T1000 (cell line): Measurements from ENCODE around the gene NDUFV1.
"Not testable (repeated sequence)": the region's sequence is repeated elsewhere in the genome, so short reads cannot be mapped to it uniquely, and the experiment has no call there.

ENCODE experiments used
- DNase-seq: peaks from one replicate; lab custom pipeline; 2025; ENCODE audit warnings: mixed read lengths; lab: John Stamatoyannopoulos, UW

Gene NDUFV1

DNA sequence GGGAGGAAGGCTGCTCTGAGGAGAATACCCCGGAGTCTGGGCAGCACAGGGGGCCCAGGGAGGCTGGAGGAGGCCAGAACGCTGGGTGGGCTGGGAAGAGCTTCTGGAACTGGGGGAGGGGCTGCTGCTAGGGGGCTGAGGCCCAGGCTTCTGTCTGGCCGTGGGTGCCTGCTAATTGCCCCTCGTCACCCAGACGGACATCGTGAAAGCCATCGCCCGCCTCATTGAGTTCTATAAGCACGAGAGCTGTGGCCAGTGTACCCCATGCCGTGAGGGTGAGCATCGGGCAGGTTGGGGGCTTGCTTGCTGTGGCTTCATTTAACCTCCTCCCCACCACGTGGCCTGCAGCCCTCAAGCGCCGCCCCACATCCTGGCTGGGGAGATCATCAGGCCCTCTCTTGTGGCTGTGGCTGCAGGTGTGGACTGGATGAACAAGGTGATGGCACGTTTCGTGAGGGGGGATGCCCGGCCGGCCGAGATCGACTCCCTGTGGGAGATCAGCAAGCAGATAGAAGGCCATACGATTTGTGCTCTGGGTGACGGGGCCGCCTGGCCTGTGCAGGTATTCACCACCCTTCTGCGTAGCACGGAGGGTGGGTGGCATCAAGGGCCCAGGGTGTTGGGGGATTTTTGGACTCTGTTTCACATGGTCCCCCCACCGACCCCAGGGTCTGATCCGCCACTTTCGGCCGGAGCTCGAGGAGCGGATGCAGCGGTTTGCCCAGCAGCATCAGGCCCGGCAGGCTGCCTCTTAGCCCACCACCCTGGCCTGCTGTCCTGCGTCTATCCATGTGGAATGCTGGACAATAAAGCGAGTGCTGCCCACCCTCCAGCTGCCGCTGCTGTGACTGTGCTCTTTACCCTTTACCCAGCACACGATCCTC lies 5.2 kb downstream of the NDUFV1 start:
- DNase-seq, result no peak

DNA sequence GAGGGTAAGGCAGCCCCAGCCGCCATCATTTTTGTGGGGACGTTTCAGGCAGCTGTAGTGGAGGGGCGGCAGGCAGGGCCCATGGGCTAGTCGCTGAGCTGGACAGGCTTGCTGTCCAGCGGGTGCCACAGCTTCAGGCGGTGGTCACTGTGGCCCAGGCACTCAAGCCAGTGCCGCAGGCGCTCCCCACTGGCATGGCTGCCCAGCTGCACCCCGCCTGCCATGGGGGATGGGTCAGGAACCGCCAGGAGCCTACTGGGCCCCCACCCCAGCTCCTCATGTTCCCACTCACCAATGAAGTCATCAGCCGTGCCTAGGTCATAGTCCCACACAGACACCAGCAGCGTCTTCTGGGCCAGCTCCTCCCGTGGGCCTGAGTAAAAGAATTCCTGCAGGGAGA lies 6.0 kb downstream of the NDUFV1 start:
- DNase-seq, result no peak

DNA sequence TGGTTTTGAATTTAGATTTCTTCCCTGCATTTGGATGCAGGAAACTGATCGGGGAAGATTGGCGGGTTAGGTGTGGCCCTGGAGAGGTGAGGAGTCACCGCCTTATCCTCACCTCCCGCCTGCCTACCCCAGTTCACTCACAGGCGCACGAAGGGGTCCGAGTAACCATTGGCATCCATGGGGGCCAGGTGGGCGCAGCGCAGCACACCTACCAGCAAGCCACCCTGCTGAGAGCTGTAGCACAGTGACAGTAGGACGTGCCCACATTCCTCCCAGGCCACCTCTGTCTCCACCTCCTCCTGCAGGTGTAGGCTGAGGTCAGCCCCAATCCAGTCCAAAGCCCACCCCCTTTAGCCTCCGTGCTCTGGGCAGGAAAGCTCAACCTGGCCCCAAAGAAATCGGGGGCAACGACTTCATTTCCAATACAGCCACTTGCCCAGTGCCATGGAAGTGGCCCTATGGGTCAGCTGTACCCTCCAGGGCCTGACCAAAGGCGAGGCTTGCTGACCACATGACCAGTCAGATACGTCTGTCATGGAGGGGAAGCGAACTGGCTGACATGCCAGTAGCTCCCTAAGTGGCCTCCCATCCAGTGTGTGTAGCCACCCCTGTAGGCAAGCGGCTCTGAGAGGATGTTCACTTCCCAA lies 6.7 kb downstream of the NDUFV1 start:
- no peak for DNase-seq

- no peak for DNase-seq
These were observed 7.4 kb downstream of the NDUFV1 start for GRCh38 chr11:67613960-67614715.

GRCh38 chr11:67614730-67615714 lies 8.3 kb downstream of the NDUFV1 start:
- peak; percentile 8 for DNase-seq

GRCh38 chr11:67615728-67616430 lies 9.1 kb downstream of the NDUFV1 start:
- DNase-seq, result no peak

DNA sequence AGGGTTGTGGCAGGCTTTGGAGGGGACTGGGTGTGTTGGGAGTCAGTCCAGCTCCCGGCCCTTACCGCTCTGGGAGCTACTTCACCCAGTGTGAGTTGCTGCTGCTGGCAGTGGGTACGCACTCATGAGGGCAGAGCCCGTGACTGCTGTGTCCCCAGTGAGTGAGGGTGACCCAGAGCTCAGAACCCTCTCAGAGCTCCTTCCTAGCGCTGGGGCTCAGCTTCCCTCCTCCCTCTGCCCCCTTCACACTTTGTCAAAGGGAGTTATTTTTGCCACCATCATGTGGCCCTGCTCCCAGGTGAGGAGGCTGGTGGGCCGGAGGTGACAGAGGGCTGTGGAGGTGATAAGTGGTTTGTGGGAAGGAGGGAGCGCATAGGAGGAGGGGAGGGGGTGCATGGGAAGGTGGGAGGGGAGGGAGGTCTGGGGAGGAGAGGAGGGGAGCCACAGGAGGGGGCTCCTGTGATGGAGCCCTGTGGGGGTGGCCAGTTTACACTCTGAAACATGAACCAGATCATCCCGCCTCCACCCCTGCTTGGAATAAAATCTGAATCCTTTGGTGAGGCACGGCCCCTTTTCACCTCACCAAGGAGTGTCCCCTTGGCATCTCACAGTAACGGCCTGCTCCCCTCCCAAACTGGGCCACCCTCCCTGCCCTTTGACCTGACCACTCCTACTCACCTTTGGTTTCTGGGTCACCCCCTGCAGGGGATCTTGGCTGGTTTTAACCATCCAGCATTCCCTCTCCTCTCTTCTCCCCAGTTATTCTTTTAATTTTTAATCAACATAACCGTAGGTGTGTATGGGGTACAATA lies 9.9 kb downstream of the NDUFV1 start:
- DNase-seq, result no peak

DNA sequence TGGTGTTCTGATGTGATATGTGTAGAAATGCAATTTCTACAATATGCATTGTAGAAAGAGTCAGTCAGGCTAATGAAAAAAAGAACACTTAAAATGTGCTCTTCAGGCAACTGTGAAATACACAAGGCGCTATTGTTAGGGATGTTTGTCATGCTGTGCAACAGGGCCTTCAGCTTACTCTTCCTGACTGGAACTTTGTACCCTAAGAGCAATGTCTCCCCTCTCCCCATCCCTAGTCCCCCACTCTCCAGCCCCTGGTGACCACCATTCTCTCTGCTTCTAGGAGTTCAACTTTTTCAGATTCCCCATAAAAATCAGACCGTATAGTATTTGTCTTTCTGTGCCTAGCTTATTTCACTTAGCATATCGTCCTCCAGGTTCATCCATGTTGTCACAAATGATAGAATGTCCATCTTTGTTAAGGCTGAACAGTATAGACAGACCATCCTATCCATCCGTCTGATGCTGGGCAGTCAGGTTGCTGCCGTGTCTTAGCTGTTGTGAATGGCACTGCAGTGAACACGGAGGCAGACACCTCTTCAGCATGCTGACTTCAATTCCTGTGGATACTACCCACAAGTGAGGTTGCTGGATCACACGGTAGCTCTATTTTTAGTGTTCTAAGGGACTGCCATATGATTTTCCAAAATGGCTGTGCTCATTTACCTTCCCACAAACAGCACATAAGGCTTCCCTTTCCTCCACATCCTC lies 10.7 kb downstream of the NDUFV1 start:
- DNase-seq, result no peak

DNA sequence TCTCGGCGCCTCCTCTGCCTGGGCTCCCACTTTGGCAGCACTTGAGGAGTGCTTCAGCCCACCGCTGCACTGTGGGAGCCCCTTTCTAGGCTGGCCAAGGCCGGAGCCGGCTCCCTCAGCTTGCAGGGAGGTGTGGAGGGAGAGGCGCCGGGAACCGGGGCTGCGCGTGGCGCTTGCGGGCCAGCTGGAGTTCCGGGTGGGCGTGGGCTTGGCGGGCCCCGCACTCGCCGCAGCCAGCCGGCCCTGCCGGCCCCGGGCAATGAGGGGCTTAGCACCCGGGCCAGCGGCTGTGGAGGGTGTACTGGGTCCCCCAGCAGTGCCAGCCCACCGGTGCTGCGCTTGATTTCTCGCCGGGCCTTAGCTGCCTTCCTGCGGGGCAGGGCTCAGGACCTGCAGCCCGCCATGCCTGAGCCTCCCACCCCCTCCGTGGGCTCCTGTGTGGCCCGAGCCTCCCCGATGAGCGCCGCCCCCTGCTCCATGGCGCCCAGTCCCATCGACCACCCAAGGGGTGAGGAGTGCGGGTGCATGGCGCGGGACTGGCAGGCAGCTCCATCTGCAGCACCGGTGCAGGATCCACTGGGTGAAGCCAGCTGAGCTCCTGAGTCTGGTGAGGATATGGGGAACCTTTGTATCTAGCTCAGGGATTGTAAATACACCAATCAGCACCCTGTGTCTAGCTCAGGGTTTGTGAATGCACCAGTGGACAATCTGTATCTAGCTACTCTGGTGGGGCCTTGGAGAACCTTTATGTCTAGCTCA lies 12.3 kb downstream of the NDUFV1 start:
- DNase-seq, result not testable (repeated sequence)

GRCh38 chr11:67619683-67620618 lies 13.2 kb downstream of the NDUFV1 start:
- DNase-seq, result not testable (repeated sequence)

- not testable (repeated sequence) for DNase-seq
These were observed 13.9 kb downstream of the NDUFV1 start for GRCh38 chr11:67620621-67621020.

GRCh38 chr11:67621928-67622327 lies 15.2 kb downstream of the NDUFV1 start:
- DNase-seq, result not testable (repeated sequence)

DNA sequence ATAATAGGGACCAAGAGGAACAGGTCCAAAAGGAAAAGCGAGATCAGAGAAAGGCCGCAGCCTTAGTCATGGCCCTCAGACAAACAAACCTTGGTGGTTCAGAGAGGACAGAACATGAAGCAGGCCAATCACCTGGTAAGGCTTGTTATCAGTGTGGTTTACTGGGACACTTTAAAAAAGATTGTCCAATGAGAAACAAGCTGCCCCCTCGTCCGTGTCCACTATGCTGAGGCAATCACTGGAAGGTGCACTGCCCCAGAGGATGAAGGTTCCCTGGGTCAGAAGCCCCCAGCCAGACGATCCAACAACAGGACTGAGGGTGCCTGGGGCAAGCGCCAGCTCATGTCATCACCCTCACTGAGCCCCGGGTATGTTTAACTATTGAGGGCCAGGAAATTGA lies 16.2 kb downstream of the NDUFV1 start:
- not testable (repeated sequence) for DNase-seq

- DNase-seq, result not testable (repeated sequence)
These were observed 17.1 kb downstream of the NDUFV1 start for GRCh38 chr11:67623795-67624194.

DNA sequence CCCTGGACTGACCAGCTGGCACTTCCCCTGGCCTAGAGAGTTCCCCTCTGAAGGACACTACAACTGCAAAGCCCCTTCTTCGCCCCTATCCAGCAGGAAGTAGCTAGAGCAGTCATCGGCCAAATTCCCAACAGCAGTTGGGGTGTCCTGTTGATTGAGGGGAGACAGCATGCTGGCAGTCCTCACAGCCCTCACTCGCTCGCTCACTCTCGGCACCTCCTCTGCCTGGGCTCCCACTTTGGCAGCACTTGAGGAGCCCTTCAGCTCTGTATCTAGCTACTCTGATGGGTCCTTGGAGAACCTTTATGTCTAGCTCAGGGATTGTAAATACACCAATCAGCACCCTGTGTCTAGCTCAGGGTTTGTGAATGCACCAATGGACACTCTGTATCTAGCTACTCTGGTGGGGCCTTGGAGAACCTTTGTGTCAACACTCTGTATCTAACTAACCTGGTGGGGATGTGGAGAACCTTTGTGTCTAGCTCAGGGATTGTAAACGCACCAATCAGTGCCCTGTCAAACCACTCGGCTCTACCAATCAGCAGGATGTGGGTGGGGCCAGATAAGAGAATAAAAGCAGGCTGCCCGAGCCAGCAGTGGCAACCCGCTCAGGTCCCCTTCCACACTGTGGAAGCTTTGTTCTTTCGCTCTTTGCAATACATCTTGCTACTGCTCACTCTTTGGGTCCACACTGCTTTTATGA lies 19.5 kb downstream of the NDUFV1 start:
- DNase-seq, result not testable (repeated sequence)

DNA sequence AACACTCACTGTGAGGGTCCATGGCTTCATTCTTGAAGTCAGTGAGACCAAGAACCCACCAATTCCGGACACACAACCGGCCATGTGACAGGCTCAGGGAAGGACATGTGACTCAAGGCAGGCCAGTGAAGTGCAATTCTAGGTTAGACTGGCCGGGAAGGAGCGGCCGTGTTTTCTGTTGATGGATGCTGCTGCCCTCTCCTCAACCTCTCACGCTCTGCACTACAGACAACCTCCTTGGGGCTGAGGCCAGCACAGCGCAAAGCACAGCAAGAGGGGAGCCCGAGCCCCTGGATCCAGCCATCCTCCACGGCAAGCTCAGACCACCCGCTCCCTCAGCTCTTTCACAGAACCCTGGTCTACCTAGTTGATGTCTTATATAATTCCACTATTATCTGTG lies 20.2 kb downstream of the NDUFV1 start:
- DNase-seq, result no peak

GRCh38 chr11:67627441-67627811 lies 20.7 kb downstream of the NDUFV1 start:
- DNase-seq, result no peak
